ENCODE results near the gene DAO.
A peak's percentile ranks its signal among the peaks of the same experiment; 100 is the strongest.

The DAO gene

DNA sequence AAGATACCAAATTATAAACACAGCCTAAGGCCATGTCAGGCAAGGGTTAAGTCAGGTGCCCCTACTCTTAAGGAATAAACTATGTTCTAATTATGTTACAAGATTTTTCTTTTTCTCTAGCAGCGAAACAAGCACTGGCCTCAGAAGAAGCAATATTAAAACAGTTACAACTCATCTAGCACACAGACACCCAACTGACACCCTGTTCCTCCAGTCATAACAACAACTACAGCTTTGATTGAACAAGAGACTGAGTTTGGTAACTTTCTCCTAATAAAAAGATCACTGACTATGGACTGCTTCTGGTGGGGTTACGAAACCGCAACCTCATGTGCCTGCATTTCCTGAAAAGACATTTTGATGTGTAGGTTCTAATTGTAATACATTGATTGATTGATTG lies 3.3 kb upstream of the DAO start:
- DNase-seq = no peak

DNA sequence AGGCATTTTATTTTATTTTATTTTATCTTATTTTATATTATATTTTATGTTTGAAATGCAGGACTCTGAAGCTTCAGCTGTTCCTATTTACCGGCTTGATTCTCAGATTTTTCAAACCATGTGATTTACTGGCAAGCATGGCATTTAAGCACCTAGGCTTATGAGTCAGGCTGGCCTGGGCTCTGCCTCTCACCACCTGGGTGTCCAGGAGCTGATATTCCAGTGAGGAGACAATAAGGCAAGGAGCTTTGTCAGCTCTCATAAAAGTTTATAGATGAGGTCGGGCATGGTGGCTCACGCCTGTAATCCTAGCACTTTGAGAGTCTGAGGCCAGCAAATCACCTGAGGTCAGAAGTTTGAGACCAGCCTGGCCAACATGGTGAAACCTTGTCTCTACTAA lies 2.1 kb downstream of the DAO start:
- DNase-seq = peak; percentile 62

DNA sequence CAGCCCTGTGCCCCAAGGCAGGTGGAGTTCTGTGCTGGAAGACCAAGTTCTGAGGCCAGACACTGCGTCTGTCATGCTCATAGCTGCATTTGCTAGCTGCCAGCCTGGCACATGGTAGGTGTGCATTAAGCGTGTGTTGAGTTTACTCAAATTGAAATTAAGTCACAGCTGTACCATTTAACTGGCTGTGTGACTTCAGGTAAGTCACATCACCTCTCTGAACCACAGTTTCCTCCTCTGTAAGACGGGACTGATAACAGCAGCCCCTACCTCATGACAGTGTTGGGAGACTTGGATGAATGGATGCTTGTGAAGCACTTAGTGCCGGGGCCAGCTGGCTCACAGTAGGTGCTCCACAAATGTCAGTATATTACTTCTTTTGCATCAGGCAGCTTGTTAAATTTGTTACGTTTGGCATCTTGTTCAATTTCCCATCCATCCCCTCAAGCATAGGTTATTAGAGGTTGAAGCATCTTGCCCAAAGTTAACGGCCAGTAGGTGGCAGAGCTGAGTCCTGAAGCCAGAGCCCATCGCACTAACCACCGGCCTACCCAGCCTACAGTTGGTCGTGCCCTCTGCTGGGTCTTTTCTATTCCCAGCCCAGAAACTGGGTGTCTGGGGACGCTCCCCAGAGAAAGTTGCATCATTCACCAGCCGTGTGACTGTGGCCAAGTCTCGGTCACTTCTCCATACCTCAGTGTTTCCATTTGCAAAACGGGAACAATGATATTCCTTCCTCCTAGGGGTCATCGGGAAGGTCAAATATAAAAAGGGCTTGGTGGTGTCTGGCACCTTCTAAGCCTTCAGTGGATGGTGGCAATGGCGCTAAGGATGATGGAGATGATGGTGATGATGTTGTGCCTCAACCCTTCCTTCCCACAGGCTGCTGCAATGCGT lies 4.5 kb downstream of the DAO start:
- DNase-seq = peak; percentile 67

DNA sequence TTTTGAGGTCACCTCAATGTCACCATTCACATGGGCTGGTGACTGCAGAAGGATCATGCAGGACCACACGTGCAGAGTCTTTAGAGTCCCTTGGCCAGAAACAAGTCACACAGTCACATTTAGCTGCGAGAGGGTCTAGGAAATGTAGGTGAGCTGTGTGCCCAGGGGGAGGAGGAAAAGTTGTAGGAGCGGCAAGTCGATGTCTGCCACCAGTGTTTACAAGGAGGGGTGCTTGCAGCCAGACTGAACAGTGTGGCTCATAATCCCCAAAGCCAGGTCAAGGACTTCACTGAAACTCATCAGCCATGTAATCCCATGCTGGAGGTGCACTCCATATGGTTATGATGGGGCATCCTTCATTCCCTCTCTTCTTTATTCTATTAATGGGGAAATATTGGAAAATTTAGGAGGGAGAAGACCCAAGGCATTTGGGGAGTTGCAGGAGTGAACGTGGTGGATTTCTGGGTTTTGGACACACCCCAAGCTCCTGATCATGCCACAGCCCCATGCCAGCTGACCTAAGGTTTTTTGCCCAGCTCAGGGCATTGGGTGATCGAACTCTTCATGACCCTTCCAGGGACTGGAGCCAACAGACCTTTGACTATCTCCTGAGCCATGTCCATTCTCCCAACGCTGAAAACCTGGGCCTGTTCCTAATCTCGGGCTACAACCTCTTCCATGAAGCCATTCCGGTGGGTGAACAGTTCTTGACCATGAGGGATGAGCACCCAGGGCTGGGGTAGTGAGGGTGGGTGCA lies 7.2 kb downstream of the DAO start:
- DNase-seq = no peak

DNA sequence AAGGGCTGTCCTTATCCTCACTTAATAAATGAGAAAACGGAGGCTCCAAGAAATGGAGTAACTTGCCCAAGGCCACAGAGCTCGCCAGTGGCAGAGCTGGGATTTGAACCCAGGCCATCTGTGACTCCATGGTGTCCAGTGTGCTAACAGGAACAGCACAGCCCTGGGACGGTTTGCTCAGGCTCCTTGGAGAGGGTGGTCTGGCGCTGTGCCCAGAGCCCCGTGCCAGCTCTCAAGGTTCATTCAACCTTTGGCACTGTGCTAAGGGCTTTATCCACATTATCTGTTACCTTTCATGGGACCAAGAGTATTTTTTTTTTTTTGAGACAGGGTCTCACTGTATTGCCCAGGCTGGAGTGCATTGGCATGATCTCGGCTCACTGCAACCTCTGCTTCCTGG lies 8.1 kb downstream of the DAO start:
- DNase-seq = peak; percentile 27

DNA sequence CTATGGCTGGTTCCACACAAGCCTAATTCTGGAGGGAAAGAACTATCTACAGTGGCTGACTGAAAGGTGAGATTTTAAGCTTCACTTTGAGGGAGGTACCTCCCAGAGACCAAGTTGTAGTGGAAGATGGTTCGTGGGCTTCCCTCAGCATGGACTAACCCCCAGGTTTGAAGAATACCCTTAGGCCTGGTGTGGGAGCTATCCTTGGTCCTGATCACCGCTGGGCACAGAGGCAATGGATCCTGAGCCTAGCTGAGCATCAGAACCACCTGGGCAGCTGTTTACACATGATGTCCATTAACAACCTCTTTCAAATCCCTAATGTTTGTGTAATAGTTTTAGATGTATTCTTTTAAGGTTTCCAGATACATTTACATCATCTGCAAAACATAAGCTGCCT lies 10.3 kb downstream of the DAO start:
- DNase-seq = no peak

DNA sequence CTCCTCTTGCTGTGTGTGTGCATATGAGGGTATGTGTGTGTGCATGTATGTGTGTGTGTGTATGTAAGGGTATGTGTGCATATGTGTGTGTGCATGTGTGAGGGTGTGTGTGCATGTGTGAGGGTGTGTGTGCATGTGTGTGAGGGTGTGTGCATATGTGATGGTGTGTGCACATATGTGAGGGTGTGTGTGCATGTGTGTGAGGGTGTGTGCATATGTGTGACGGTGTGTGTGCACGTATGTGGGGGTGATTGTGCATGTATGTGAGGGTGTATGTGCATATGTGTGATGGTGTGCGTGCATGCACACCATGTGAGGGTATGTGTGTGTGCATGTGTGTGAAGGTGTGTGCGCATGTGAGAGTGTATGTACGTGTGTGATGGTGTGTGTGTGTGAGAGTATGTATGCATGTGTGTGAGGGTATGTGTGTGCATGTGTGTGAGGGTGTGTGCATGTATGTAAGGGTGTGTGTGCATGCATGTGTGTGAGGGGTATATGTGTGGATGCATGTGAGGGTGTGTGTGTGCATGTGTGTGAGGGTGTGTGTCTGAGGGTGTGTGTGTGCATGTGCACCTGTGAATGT lies 15.4 kb downstream of the DAO start:
- no peak for DNase-seq

DNA sequence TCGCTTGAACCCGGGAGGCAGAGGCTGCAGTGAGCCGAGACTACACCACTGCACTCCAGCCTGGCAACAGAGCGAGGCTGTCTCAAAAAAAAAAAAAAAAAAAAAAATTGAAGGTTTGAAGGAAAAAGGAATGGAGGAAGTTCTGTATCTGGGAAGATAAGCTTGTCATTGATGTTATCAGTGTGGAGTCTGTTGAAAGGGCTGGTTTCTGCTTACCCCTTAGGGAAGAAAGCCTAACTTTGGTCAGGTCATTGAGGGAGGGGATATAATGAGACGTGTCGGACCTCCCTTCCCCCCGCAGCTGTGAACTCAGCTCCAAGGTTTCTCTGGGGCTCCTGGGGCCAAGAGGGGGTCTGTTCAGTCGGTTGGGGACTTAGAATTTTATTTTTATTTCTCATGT lies 16.4 kb downstream of the DAO start:
- no peak for DNase-seq

DNA sequence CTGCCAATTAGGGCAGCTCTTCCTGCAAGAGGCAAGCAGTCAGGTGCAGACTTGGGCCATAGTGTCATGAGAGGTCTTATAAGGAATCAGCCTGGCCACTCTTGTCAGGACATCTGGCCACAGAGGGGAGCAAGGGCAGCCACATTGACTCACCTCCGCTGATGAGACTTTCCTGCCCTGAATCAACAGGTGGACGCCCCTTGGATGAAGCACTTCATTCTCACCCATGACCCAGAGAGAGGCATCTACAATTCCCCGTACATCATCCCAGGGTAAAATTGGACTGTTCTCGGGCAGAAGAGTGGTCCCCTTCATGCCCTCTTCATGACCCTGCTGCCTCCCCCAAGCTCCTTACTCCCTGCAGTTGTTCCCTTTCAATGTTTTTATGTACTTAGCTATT lies 16.9 kb downstream of the DAO start:
- no peak for DNase-seq

DNA sequence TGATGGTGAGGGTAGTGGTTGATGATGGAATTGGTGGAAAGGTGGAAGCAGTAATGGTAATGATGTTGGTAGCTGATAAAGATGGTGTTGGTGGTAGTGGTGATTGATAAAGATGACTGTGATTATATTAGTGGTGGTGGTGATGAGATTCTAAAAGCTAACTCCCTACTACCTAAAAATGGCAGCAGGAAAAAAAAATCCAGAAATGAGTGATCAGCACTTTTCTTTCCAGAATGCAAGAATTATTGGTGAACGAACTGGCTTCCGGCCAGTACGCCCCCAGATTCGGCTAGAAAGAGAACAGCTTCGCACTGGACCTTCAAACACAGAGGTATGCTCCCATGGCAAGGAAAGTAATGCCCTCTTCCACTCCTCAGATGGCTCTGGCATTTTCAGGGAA lies 19.3 kb downstream of the DAO start:
- no peak for DNase-seq

DNA sequence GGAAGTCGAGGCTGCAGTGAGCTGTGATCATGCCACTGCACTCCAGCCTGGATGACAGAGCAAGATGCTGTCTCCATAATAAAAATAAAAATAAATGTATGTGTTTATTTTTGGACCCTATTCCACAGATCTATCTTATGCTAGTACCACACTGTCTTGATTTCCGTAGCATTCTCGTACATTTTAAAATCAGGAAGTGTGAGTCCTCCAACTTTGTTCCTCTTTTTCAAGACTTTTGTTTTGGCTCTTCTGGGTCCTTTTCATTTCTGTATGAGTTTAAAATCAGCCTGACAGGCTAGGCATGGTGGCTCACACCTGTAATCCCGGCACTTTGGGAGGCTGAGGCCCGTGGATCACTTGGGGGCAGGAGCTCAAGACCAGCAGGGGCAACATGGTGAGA lies 25.8 kb downstream of the DAO start:
- DNase-seq = no peak

DNA sequence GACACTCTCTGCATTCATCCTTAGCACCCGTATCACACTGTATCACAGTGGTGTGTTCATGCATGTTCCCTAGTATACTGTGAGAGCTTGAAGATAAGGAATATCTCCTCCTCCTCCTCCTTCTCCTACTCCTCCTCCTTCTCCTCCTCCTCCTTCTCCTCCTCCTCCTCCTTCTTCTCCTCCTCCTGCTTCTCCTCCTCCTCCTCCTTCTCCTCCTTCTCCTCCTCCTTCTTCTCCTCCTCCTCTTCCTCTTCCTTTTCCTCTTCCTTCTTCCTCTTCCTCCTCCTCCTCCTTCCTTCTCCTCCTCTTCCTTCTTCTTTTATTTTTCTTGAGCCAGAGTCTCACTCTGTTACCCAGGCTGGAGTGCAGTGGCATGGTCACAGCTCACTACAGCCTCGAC lies 27.1 kb downstream of the DAO start:
- DNase-seq = no peak

DNA sequence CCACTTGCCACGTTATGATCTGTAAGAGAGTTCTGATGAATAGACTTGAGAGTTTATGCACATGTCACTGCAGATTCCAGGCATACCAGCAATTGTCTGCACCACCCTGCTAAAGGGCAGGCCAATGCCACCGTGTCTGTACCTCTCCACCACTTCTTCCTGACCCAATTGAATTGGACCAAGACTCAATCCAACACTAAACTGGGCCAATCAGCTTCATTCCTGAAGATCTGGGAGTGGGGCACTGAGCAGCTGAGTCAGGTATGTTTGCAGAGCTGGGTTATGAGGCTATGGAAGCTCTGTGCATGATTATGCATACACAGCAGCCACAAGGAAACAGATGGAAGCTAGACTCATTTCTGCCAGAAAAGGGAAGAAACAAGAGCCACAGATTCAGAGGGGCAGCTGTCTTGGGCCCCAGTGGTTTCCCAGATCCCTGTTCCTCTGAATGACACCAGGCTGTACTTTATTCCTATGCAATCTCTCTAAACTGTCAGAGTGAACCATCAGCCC lies 28.0 kb downstream of the DAO start:
- DNase-seq = no peak

DNA sequence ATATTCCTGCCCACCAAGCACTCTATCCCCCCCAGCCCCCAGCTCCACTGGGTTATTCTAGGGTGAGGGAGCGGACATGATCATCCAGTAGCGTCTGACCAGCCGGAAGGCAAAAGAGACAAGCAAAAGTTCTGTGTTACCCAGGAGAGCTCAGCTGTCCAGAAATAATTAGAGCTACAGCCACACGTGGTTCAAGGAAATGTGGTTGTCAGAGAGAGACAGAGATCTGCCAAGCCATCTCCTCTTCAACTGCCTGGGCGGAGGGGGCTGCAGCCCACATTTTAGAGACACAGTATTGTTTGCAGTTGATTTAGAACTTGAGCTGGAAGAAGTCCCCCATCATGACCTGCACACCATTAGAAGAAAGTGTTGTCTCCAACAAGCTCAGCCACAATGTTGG lies 30.4 kb downstream of the DAO start:
- no peak for DNase-seq

DNA sequence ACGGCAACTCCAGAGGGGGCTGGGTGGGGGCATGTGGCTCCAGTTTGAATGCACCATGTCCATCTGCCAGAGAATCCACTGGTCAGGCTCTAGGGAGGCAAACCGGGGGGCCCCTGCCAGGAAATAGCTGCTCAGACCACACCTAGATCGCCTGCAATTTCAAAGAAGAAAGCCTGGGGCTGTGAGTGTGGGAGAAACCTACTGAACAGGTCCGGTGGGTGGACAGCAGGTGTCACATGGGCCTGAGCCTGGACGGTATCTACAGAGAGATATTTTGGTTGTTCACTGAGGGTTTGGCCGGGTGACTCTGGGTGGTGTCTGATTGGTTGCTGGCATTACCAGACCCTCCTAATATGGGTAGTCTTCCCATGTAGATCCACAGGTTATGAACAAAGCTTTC lies 32.0 kb downstream of the DAO start:
- DNase-seq = no peak

DNA sequence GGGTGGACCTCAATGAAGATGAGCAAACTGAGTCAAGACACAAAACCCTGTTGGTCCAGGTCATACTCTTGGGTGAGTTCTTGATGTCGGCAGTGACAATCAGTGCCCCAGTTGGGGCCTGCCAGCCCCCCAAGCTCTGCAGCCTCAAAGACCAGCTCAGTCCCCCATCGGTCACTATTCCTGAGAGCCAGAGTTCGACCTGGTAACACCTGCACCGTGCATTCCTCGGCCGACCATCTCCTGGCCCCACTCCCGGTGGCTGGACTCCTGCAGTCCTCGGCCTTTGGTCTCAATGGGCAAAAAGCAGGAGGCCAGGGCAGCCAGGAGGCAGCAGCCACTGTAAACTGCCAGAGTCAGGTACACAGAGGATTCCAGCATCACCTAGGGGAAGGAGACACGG lies 32.5 kb downstream of the DAO start:
- no peak for DNase-seq

DNA sequence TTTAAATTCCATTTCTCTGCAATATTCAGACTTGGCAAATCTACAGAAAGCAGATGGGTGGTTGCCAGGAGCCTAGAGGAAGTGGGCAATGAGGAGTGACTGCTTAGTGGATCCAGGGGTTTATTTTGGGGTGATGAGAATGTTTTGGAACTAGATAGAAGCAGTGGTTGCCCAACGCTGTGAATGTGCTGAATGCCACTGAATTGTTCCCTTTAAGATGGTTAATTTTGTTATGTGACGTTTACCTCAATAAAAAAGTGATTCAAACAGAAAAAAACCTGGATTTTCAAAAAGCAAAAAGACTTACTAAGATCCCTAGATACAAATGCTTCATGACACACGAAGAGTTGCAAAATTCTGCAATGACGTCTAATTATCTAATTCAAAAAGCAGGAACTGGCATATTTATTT lies 34.2 kb downstream of the DAO start:
- no peak for DNase-seq

DNA sequence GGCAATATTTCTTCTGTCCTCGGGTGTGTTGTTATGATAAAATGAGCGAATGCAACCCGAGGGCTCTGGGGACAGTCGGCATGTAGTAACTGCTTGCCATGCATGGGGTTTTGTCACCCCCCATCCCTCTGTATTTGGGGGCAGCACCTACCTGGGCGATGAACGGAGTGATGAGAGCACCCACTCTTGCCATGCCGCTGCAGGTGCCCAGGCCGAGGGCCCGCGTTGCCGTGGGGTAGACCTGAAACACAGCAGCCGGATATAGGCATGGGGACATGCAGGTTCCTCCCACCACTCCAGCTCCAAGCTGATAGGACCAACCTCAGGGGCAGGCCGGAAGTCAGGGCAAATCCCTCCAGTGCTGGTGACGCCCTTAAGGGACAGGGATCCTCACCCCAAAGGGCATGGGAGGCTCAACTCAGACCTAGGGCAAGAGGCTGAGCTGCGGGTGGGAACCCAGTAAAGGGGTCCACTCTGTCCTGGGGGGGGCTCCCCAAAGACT lies 35.8 kb downstream of the DAO start:
- no peak for DNase-seq

DNA sequence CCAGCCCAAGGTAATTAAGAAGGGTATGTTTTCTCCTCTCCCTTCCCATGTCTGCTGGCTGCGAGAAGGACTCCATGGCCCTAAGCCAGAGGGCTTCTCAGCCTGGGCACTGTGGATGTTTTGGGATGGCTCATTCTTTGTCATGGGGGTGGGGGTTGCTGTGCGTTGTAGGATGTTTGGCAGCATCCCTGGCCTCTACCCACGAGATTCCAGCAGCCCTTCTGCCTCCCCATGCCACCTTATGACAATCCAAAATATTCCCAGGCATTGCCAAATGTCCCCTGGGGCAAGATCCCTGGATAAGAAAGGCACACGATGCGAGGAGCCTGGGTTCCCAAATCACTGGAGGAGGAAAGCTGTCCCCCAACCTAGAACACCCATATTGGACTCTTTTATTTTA lies 36.4 kb downstream of the DAO start:
- no peak for DNase-seq

DNA sequence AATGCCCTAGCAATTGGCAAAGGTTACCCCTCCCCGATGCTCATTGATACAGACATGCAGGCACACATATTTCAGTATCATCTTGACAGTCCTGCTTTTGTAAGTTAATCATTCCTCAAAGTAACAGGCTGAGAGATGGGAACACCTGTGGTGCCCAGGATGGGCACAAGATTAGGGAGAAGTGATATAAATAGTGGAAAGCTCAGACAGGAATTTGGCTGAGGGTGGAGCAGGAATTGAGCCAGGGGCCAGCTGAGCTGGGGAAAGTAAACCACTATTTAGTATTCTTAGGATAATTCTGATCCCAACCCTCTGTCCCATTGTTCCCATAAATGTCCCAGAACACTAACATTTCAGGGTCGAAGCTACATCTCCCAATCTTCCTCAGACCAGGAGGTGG lies 38.3 kb downstream of the DAO start:
- no peak for DNase-seq

DNA sequence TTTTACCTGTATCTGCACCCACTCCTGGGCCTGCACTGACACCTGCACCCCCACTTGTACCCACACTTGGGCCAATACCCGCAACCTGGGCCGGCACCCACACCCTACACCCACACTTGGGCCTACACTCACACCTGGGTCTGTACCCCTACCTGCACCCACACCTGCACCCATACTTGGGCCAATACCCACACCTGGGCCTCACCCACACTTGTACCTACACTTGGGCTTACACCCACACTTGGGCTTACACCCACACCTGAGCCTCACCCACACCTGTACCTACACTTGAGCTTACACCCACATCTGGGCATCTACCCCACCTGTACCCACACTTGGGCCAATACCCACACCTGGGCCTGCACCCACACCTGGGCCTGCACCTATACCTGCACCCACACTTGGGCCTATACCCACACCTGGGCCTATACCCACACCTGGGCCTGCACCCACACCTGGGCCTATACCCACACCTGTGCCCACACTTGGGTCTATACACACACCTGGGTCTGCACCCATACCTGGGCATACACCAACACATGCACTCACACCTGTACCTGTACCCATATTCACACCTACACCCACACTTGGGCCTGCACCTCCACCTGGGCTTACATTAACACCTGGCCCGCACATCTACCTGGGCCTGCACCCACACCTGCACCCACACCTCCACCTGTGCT lies 39.2 kb downstream of the DAO start:
- DNase-seq = no peak

DNA sequence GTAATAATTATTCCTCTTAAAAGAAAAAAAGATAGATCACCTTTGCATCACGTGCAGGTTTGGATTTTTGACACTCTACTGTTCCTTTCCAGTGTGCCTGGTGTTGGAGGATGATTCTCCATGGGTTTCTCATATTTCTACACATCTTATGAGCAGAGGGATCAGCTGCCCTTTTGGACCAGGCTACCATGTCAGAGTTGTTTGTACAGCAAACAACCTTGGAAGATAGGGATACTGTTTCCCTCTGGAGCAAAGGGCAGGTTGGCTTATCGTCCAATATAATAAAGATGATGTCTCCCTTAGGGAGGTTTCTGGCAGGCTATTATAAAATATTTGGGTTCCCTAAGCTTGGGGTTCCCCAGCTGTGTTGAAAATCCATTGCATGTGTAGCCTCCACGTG lies 42.1 kb downstream of the DAO start:
- no peak for DNase-seq

DNA sequence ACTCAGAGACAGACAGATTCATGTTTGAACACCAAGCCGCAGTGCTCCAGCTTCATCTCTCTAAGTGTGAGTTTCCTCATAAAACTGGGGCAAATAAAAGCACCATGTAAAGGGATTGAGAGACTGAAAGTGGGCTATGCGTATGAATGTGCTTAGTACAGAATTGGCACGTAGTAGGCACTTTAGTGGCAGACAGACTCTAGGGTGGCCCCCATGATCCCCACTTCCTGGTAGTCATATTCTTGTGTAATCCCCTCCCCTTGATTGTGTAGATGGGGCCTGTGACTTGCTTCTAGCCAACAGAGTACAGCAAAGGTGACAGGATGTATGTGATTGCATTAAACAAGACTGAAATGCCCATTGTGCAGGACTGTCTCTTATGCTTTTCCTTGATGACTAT lies 43.0 kb downstream of the DAO start:
- DNase-seq = no peak
